Keratinocyte (primary cell): ENCODE data around the gene CDH12.
"Not testable (repeated sequence)": the region's sequence is repeated elsewhere in the genome, so short reads cannot be mapped to it uniquely, and the experiment has no call there.

Experiments used
- EZH2 ChIP-seq: IDR thresholded peaks from one replicate; pipeline ENCODE4 v1.6.1; 2012; ENCODE audit warnings: inconsistent platforms, mild to moderate bottlenecking, low read length, moderate library complexity
- TF ChIP-seq, protein P1 (sequence below), 3 experiments: IDR thresholded peaks in 1 of 3; conservative IDR thresholded peaks in 1 of 3; optimal IDR thresholded peaks in 1 of 3; 2 replicates in 2 of 3; 3 replicates in 1 of 3; pipeline versions ENCODE3 to v1.5.1; 2011; ENCODE audit warnings: low read length in 3 of 3, mild to moderate bottlenecking in 3 of 3, moderate library complexity in 2 of 3, control low read depth in 1 of 3, inconsistent platforms in 1 of 3; ENCODE audit not compliant: insufficient read depth in 2 of 3; ENCODE audit errors: extremely low read depth in 1 of 3

DNA sequence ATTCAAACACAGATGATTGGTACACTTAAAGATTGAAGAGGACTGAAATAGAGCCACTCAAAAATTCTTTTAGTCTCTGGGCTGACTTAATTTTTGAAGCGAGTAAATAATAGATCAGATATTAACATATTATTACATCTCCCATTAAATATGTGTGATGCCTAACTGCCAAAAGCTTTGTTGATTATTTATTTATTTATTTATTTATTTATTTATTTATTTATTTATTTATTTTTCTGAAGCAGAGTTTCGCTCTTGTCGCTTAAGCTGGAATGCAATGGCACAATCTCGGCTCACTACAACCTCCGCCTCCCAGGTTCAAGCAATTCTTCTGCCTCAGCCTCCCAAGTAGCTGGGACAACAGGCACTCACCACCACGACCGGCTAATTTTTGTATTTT is 587.3 kb downstream of the CDH12 start:
- TF ChIP-seq EZH2: not testable (repeated sequence)
- TF ChIP-seq, protein P1, sequence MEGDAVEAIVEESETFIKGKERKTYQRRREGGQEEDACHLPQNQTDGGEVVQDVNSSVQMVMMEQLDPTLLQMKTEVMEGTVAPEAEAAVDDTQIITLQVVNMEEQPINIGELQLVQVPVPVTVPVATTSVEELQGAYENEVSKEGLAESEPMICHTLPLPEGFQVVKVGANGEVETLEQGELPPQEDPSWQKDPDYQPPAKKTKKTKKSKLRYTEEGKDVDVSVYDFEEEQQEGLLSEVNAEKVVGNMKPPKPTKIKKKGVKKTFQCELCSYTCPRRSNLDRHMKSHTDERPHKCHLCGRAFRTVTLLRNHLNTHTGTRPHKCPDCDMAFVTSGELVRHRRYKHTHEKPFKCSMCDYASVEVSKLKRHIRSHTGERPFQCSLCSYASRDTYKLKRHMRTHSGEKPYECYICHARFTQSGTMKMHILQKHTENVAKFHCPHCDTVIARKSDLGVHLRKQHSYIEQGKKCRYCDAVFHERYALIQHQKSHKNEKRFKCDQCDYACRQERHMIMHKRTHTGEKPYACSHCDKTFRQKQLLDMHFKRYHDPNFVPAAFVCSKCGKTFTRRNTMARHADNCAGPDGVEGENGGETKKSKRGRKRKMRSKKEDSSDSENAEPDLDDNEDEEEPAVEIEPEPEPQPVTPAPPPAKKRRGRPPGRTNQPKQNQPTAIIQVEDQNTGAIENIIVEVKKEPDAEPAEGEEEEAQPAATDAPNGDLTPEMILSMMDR (optimal IDR thresholded peaks at IDR 0.05 in 1 of 3, IDR thresholded peaks at IDR 0.05 in 1 of 3, conservative IDR thresholded peaks at IDR 0.05 in 1 of 3; ENCODE audit: extremely low read depth in 1 of 3, insufficient read depth in 2 of 3, low read length in 3 of 3): not testable (repeated sequence)
